Measurements from ENCODE around the gene AP3S2.
"Not testable (repeated sequence)": the region's sequence is repeated elsewhere in the genome, so short reads cannot be mapped to it uniquely, and the experiment has no call there.

AP3S2 gene

DNA sequence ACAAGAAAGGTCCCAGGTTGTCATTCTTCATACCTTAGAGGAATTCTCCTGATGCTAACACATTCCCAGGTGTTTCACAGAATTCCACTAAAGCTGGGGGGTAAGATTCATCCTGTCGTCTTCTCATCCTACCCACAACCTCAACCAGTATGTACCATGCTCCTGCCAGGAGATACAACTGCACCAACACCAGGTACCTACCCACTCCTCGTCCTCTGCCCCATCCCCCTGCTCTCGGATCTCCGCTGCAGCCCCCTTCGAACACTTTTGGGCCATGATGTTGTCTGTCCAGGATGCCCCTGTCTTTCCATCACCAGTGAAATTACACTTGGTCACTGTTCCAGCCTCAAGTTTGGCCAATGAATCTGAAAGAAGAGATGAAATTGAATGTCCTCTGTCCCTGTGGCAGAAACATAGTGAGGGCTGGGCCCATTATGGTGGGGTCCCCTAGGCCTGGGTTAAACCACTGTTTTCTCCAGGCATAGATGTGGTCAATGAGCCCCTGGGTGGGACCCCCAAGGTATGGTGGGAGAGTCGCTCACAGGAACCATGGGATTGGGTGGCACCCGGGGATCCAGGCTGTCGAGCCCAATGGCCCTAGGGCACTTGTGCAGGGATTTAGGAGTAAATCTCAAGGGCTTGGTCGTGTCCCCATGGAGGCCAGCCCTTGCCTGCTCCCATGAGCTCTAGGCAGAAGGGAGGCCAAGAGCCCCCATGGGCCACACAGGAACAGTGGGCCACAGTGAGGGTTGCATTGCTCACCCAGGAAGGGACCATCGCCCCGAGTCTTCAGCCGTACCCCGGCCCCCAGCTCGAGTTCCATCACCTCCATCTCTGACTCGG lies 9.4 kb upstream of the AP3S2 start:
- DNase-seq (ENCODE audit: low read depth, low spot score) = no peak

DNA sequence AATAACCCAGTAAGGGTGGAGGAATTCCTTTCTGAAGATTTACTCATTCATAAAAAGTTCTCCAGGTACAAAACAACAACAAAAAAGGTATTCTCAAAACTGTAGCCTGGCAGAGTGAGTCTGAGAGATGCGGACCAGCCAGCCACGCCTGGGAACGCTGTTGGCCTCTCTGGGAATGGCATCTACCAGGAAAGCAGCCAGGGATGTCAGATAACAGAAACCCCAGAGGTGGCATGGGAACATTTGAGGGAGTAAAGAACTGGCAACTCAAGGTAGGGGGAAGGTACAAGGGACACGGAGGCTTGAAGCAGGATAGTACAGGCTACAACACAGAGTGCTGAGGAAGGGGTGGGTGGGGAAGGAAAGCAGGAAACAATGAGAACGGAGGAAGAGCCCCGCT lies 7.1 kb upstream of the AP3S2 start:
- DNase-seq (ENCODE audit: low read depth, low spot score) = no peak

DNA sequence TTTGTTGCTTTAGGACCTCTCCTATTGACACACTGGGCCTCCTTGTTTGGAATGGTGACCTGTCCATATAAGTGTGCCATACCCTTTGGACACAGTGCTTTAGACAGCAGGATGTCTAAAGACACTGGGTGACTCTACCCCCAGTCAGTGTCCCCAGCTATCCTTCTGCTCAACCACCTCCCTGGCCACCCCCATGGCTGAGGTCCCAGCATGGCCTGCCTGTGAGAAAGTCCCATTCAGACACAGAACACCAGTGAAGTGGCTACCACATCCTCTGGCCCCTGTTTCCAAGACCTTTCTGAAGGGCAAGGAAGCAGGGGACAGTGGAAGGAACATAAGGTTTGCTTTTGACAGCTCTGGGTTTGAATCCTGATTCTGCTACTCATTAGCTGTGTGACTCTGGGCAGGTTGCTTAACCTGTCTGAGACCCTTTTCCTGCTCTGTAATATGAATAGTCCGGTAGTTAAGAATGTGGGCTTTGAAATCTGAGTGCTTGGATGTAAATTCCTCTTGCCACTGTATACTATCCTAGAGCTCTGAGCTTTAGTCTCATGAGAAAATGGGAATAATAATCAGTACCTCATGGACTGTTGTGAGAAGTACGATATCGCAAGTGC lies 6.3 kb upstream of the AP3S2 start:
- no peak for DNase-seq (ENCODE audit: low read depth, low spot score)

DNA sequence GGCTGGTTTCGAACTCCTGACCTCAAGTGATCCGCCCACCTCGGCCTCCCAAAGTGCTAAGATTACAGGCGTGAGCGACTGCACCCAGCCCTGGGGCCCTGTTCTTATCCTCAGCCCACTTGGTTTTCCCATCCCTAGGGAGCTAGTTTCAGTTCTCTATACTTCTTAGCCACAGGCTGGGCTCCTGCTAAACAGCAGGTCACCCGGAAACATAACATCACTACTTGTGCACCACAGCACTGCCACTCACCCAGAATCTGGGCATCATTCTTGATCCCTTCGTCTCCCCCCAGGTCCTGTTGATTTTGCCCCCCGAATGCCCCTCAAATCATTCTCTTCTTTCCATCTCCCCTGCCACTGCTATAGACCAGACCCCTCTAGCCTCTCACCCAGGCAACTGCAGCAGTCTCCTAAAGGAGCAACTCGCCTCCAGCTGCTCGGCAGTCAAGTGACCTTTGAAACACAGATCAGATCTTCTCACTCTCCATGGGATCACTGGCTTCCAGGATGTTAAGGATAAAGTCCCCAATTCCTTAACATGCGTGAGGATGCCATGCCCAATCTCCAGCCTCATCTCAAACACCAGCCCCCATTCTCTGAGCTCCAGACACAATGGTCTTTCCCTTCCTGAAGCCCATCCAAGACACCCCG lies 5.6 kb upstream of the AP3S2 start:
- DNase-seq (ENCODE audit: low read depth, low spot score) = no peak

DNA sequence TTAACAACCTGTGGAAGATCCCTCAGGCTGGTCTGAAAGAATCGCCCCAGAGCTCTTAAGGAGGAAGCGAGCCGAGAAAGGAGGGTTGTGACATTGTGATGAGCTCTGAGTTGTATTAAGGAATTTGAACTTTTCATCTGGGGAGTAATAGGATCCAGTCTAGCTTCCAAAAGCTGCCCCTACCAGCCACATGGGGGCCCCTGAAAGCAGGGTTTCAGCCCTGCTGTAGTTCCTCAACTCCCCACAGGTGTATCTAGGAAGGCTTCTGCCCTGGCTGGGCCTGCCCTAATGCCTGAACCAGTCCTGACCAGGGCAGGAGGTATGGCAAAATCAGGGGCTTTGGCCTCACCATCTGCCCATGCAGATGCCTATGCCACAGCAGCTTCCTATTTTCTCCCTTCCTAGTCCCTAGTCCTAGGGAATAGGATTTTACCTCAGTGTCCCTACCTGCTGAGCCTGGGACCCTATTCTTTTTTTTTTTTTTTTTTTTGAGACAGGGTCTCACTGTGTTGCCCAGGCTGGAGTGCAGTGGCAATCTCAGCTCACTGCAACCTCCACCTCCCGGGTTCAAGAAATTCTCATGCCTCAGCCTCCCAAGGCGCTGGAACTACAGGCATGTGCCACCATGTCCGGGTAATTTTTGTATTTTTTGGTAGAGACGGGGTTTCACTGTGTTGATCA lies 5.0 kb upstream of the AP3S2 start:
- DNase-seq (ENCODE audit: low read depth, low spot score) = no peak

DNA sequence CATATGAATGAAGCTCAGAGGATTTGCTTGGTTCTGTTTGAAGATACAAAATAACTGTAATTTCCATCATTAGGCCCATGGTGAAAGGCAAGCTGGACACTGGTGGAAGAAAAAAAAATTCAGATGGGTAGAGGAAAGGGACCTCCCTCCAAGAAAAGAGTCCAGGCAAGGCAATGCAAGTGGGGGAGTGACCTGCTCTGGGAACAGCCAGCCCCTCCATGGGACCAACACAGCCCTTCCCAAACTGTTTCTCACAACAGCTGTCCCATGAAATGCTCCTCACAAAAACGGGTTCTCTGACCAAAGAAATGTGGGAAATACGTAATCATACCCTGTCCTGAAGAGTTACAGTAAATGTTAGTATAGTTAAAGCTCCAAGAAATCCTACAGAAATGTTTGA lies 4.4 kb upstream of the AP3S2 start:
- DNase-seq (ENCODE audit: low read depth, low spot score) = no peak

DNA sequence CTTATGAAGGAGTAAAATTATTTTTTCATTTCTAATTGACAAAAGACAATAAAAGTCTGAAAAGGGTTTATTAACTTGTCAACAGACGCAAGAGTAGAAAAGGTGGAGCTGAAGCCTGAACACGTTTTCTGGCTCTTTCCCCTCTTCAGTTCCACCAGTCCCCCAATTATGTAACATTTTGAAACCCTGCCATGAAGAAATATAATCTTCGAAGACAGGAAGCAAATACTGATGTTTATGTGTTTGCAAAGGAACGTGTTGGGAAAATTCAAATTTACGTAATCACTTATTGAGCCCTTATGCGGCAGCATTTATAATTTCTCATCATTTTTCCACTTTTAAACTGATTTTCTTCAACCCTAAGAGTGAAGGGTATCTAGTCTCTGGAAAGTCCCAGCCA lies 767 bp downstream of the AP3S2 start:
- no peak for DNase-seq (ENCODE audit: low read depth, low spot score)

DNA sequence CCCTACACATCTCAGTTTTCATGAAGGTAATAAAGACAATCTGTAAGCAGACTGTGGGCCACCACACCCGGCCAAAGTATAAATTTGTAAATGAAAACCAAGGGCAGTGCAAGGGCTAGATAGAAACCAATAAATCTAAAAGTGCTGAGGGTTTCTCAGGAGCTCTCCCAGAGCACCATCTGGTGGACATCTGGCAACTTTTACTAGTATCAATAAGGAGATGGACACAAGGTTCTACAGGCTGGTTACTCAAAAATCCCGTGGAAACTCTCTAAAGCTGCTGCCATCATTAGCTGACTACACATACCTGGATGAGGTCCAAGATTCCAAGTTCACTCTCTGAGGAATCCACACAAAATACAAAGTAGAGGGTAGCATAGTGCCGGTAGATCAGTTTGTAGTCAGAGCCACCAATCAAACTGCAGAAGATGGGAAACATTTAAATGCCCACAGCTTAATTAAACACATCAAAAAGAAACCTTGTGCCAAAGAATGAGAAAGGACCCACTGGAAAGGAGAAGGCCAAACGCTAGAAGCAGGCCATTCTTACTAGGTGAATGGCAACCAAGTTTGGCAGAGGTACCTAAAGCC lies 5.5 kb downstream of the AP3S2 start:
- DNase-seq (ENCODE audit: low read depth, low spot score) = no peak

DNA sequence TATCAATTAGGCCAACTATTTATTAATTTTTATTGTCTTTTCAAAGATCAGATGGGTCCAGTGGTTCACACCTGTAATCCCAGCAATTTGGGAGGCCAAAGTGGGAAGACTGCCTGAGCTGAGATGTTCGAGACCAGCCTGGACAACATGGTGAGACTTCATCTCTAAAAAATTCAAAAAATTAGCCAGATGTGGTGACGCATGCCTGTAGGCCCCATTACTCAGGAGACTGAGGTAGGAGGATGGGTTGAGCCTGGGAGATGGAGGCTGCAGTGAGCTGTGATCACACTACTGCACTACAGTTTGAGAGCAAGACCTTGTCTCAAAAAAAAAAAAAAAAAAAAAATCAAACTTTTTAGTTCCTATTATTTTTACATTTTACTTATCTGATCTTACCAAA lies 8.2 kb downstream of the AP3S2 start:
- DNase-seq (ENCODE audit: low read depth, low spot score) = no peak

DNA sequence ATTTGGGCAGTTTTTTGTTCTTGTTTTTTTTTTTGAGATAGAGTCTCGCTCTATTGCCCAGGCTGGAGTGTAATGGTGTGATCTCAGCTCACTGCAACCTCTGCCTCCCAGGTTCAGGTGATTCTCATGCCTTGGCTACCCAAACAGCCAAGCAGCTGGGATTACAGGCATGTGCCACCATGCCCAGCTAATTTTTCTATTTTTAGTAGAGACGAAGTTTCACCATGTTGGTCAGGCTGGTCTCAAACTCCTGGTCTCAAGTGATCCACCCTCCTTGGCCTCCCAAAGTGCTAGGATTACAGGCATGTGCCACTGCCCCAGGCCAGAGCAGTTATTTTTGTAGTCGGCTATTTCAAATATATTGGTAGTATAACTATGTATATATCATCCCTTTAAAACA lies 8.6 kb downstream of the AP3S2 start:
- not testable (repeated sequence) for DNase-seq (ENCODE audit: low read depth, low spot score)

DNA sequence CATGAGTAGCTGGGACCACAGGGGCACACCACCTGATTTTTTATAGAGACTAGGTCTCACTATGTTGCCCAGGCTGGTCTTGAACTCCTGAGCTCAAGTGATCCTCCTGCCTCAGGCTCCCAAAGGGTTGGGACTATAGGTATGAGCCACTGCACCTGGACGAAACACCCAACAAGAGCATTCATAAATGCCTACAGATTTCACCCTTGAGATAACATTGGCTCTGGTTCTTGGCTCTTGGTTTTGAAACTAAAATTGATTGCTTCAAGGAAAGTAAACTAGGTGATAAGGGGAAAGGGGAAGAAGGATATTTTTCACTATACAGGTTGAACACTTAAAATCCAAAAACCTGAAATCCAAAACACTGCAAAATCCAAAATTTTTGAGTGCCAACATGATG lies 10.3 kb downstream of the AP3S2 start:
- no peak for DNase-seq (ENCODE audit: low read depth, low spot score)

DNA sequence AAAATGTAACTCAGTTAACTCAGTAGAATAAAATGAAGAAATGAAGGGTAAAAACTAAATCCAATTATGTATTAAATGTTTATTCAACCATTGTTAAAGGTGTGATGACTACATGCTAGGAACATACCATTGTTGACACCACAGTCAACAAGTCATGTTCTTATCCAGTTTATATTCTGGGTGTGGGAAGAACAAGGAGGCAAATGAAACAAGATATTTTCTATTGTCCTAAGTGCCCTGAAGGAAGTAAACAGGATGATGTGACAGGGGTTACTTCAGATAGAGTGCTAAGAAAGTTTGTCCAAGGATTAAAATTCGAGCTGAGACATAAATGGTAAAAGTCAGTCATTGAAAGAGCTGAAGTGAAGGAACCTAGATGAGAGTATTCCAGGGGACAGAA lies 13.1 kb downstream of the AP3S2 start:
- no peak for DNase-seq (ENCODE audit: low read depth, low spot score)

DNA sequence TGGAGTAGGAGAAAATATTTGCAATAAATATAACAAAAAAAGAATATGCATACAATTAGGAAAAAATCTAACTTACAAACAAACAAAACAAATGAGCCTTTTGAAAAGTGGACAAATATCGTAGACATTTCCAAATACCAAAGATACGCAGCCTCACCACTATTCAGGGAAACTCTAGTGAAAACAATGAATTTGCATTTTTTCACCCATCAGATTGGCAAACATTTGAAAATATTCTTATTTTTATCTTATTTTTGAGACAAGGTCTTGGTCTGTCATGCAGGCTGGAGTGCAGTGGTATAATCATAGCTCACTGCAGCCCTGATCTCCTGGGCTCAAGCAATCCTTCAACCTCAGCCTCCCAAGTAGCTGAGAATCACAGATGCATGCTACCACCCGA lies 15.5 kb downstream of the AP3S2 start:
- no peak for DNase-seq (ENCODE audit: low read depth, low spot score)

DNA sequence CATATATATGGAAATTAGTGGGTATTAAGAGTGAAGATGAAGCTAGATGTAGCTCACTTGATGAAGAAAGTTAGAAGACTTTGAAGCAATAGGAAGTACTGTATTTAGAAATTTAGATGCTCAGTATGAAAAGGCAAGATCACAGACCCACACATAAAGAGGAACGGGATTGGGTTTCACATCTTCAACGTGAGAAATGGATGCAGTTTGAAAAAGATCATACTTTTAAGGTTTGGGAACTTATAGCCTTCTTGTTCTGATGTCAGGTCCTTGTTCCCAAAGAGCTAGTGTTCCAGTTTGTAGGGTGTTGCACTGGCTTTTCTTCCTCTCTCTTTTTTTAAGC lies 16.7 kb downstream of the AP3S2 start:
- no peak for DNase-seq (ENCODE audit: low read depth, low spot score)

DNA sequence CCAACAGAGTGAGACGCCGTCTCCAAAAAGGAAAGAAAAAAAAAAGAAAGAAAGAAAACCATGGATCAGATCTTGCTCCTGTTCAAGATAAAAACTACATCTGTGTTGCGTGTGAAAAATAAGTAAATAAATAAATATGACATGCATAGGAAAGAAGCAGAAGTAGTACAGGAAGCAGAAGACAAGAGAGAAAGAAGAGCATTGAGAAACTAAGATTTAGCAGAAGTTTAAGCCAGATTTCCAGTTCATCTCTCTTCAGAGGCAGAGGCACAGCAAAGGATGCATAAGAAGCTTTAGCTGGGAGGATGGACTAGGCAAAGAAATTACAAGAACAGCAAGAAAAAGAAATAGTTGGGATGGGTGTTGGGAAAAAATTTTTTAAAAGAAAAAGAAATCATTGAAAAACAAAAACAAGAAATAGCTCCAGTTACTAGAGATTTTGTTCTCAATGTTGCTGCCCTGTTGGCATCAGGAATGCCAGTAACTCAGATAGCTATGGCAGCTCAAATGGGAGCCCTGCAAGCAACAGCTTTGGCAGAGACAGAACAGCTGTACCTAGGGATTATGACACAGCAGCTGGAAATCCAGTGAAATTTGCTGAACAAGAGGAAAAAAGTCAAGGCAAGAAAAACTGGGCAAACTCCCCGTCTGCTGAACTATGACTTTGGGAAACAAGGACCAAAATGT lies 17.3 kb downstream of the AP3S2 start:
- no peak for DNase-seq (ENCODE audit: low read depth, low spot score)

DNA sequence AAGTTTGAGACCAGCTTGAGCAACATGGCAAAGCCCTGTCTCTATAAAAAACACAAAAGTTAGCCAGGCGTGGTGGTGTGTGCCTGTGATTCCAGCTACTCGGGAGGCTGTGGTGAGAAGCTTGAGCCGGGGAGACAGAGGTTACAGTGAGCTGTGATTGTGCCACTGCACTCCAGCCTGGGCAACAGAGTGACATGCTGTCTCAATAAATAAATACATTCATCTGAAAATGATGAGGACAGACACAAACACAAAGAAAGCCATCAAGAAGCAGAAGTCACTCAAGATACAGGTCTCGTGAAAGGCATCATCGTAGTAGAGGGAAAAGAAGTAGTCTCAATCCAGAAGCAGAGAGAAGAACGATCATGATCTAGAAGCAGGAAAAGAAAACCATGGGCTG lies 18.1 kb downstream of the AP3S2 start:
- no peak for DNase-seq (ENCODE audit: low read depth, low spot score)

DNA sequence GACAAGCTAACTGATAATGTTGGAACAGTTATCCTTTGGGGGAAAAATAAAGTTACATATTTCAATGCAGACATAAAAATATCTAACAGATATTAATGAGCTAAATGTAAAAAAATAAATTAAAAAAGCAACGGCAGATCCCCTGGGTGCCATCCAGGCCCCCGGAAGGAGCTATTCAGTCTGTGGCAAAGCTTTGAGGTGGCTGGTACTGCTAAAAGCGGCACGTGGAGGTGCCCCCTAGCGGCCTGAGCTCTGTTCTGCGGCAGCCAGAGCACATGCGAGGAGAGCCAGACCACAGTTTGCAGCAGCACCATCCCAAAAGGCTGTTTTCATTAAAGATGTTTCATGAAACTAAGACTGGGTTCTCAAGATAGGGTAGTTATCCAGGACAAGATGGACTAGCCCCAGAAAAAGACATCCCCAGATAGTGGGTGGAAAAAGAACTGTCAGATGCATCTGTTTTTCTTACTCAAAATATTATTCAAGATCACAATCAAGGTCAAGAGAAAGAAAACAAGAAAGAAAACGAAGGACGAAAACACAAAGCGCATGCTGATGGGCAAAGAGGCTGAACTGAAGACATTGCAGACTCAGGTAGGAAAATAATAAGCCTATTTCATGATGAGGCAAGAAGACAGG lies 18.7 kb downstream of the AP3S2 start:
- peak; percentile 67 for DNase-seq (ENCODE audit: low read depth, low spot score)

DNA sequence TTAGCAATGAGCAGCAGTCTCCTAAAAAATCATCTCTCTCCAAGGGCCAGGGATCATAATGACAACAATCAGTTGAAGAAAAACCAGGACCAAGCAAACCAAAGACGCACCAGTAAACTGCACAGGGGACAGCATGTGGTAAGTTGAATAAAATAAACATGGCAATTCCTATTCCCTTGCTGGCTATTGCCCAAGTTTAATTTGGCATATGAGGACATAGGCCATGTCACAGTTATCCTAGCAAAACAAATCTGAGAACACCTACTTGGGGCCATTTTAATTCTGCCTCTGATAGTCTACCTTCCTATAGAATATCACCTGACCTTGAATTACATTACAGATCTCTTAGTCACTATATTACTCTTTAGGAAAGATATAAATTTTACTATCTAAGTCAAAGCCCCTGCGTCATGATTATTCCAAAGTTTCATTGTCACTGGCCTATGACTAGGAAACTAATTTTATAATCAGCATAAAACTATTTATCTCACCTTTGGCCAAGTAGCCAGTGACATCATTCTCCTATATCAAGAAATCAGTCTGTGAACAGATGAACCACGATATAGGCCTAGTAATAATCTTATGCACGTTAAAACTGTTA lies 23.0 kb downstream of the AP3S2 start:
- no peak for DNase-seq (ENCODE audit: low read depth, low spot score)

DNA sequence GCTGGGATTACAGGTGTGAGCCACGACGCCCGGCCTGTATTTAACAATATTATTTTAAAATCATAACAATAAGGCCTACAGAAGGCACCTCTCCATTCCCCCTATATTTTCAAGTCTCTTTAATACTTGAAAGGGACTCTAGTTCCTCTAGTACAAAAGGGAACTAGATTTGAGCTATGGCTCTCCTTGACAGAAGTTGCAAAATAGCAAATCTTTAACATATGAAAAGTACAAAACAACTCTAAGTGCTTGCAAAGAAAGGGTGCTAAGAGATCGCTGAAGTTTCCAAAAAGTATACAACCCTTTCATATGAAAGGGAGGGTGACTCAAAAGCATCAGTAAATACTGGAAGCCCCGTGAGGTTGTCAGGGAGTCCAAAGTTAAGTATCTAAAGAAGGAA lies 23.8 kb downstream of the AP3S2 start:
- no peak for DNase-seq (ENCODE audit: low read depth, low spot score)

DNA sequence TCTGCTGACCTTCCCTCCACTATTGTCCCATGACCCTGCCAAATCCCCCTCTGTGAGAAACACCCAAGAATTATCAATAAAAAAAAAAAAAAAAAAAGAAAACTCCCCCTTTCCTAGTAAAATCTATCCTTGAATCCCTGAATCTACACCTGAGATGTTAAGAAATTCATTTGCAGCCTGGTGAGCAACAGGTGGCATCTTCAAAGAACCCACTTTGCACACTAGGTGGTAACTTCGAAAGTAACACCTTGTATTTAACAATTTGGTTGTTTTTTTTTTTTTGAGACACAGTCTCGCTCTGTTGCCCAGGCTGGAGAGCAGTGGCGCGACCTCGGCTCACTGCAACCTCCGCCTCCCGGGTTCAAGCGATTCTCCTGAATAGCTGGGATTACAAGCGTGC lies 24.3 kb downstream of the AP3S2 start:
- DNase-seq (ENCODE audit: low read depth, low spot score) = not testable (repeated sequence)

Data from activated naive CD8-positive, alpha-beta T cell treated with anti-CD3 and anti-CD28 coated beads, Interleukin-2, amount 50 U/mL, for 16 hours (primary cell).